HG03045 (cell line): ENCODE data around the gene CCR8.
"Not testable (repeated sequence)": the region's sequence is repeated elsewhere in the genome, so short reads cannot be mapped to it uniquely, and the experiment has no call there.

Source experiments
- ATAC-seq: cut with Tn5 transposase; IDR thresholded peaks from one replicate; pipeline ENCODE4 v1.9.1; 2021; ENCODE audit warnings: mild to moderate bottlenecking, moderate library complexity; ENCODE audit not compliant: unreplicated experiment

The CCR8 gene

GRCh38 chr3:39313289-39313688 is 16.2 kb upstream of the CCR8 start:
- ATAC-seq: no peak

- no peak for ATAC-seq
Measured at GRCh38 chr3:39315420-39315819, 14.1 kb upstream of the CCR8 start.

GRCh38 chr3:39317571-39318169 is 11.8 kb upstream of the CCR8 start:
- ATAC-seq: no peak

DNA sequence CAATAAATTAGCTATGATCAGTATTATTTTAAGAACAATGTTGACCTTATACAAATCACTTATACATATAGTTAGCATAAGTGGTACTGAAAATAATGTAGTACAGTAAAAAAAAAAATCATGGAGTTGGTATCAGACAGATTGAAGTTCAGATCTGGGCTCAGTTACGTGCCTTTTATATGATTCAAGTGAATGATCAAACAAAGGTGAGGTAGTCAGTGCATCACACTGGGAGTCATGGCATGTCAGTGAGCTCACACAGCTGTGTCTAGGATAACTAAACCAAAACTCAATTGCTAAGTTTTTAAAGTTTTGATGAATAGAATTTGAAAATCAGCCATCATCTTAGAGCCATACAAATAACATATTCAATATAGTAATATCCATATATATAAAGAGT is 11.2 kb upstream of the CCR8 start:
- ATAC-seq: no peak

GRCh38 chr3:39319249-39319648 is 10.3 kb upstream of the CCR8 start:
- no peak for ATAC-seq

DNA sequence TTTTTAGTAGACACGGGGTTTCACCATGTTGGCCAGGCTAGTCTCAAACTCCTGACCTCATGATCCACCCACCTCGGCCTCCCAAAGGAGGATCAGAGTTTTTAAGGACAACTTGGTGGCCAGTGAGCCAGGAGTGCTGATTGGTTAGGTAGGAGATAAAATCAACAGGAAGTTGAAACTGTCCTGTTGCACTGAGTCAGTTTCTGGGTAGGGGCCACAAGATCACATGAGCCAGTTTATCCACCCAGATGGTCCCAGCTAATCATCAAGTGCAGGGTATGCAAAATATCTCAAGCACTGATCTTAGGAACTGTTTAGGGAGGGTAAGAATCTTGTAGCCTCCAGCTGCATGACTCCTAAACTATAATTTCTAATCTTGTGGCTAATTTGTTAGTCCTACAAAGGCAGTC is 7.9 kb upstream of the CCR8 start:
- ATAC-seq: not testable (repeated sequence)

GRCh38 chr3:39322209-39322715 is 7.2 kb upstream of the CCR8 start:
- not testable (repeated sequence) for ATAC-seq

GRCh38 chr3:39322936-39323335 is 6.6 kb upstream of the CCR8 start:
- no peak for ATAC-seq

GRCh38 chr3:39323494-39323893 is 6.0 kb upstream of the CCR8 start:
- no peak for ATAC-seq

DNA sequence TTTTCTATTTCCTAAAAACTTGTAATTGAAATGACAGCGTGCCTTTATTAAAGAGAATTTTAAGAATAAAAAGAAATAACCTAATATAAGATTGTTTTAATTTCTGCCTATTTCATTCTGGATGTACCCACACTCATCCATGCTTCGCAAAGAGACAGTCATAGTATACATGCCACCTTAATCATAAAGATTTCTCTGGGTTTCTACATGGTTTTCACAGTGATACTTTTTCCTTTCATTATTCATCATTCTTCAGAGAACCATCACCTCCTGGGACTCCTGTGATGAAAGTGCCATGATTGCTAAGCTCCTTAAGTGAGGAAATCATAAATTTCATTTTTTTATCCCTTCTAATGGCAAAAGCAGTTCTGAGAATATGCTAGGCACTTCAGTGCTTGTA is 4.3 kb upstream of the CCR8 start:
- ATAC-seq: no peak

- no peak for ATAC-seq
Measured at GRCh38 chr3:39327053-39327745, 2.3 kb upstream of the CCR8 start.

GRCh38 chr3:39327746-39328349 is 1.7 kb upstream of the CCR8 start:
- ATAC-seq: peak; percentile 70

DNA sequence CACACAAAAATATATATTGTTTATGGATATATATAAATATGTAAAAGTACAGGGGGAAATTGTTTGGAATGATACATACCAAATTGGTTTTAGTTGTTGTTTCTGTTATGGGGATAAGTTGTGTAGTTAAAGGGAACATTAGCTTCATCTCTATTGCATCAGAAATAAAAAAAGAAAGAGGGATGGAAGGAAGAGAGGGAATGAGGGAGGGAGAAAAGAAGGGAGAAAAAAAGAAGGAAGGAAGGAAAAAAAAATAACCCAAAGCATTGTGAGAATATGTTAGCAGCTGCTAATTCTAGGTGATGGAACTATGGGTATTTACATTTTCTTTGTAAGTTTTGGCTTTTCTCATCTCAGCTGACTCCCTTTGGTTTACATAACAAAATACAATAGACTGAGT is 1.3 kb downstream of the CCR8 start:
- ATAC-seq: no peak

GRCh38 chr3:39332525-39332924 is 3.0 kb downstream of the CCR8 start:
- ATAC-seq: no peak

DNA sequence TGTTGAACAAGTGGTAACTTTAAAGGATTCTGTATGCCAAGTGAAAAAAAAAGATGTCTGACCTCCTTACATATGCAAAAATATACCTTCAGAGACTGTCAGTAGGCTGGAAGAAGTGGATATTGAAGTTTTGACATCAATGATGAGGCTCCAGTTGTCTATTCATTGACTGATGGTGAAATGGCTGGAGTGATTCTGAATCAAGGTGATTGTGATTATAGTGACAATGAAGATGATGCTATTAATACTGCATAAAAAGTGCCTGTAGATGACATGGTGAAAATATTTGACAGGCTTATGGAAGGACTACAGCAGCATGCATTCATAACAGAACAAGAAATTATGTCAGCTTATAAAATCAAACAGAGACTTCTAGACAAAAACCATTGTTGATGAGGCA is 4.1 kb downstream of the CCR8 start:
- ATAC-seq: no peak

- no peak for ATAC-seq
Measured at GRCh38 chr3:39334205-39334604, 4.7 kb downstream of the CCR8 start.

DNA sequence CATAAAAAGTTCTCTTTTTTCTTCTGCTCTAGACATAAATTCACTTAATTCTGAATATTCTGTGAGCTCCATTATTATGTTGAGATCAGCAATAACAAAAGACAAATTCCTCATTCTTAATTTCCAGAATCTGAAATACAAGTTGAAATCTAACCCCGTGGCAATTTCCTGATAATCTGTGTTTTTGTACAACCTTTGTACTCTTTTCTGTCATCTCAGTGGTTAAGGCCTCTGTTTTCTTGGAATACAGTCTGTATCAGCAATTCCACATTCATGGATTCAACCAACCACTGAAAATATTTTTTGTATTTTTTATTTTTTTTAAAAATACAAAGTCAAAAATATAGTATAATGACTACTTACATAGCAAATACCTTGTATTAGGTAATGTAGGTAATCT is 8.7 kb downstream of the CCR8 start:
- ATAC-seq: no peak

DNA sequence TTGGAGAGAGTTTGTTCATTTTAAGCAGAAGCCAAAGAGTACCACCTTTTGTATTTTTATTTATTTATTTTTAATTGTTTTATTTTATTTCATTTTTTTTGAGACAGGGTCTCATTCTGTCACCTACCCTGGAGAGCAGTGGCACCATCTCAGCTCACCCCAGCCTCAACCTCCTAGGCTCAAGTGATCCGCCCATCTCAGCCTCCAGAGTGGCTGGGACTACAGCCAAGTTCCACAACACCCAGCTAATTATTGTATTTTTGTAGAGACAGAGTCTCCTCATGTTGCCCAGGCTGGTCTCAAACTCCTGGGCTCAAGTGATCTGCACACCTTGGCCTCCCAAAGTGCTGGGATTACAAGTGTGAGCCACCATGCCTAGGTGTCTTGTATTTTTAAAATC is 9.6 kb downstream of the CCR8 start:
- ATAC-seq: no peak

GRCh38 chr3:39343076-39343717 is 13.7 kb downstream of the CCR8 start:
- no peak for ATAC-seq

DNA sequence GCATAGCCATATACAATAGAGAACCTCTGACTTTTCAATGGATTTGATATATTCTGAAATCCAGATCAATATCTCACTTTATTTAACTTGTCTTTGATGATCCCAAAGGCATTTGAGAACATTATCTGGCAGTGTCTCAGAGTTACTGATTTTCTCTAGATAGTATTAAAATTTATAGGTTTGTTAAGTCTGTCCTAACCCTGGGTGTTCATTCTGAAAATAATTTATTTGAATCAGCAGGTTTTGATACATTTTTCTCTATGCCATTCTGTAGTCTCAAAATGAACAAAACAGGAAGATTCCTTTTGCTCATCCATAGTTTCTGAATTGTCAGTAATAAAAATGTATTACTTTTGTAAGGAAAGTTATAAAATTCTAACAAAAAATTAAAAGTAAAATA is 14.3 kb downstream of the CCR8 start:
- no peak for ATAC-seq

GRCh38 chr3:39344746-39345344 is 15.3 kb downstream of the CCR8 start:
- no peak for ATAC-seq
